HUES48 (cell line): ENCODE data around the gene PLLP.

Experiments
- H3K27ac ChIP-seq: one replicate; pipeline ENCODE4 v1.7.0; 2013; ENCODE audit warnings: low read depth, low read length, inconsistent platforms
- H3K27me3 ChIP-seq: 2 replicates; pipeline ENCODE4 v1.6.1; 2013; ENCODE audit warnings: mild to moderate bottlenecking, low read length; ENCODE audit not compliant: control insufficient read depth, insufficient read depth
- H3K36me3 ChIP-seq: 2 replicates; pipeline ENCODE4 v1.6.1; 2013; ENCODE audit warnings: low read length; ENCODE audit not compliant: control insufficient read depth, insufficient read depth
- H3K4me1 ChIP-seq: 2 replicates; pipeline ENCODE4 v1.6.1; 2013; ENCODE audit warnings: mild to moderate bottlenecking, low read length; ENCODE audit not compliant: control insufficient read depth, insufficient read depth
- H3K4me3 ChIP-seq: 2 replicates; pipeline ENCODE4 v1.5.1; 2013; ENCODE audit warnings: mild to moderate bottlenecking, low read depth, low read length
- H3K9ac ChIP-seq: 2 replicates; pipeline ENCODE4 v1.6.1; 2013; ENCODE audit warnings: mild to moderate bottlenecking, low read depth, low read length, moderate library complexity
- H3K9me3 ChIP-seq: 2 replicates; pipeline ENCODE4 v1.6.1; 2013; ENCODE audit warnings: low read length; ENCODE audit not compliant: control insufficient read depth, insufficient read depth

Gene PLLP

DNA sequence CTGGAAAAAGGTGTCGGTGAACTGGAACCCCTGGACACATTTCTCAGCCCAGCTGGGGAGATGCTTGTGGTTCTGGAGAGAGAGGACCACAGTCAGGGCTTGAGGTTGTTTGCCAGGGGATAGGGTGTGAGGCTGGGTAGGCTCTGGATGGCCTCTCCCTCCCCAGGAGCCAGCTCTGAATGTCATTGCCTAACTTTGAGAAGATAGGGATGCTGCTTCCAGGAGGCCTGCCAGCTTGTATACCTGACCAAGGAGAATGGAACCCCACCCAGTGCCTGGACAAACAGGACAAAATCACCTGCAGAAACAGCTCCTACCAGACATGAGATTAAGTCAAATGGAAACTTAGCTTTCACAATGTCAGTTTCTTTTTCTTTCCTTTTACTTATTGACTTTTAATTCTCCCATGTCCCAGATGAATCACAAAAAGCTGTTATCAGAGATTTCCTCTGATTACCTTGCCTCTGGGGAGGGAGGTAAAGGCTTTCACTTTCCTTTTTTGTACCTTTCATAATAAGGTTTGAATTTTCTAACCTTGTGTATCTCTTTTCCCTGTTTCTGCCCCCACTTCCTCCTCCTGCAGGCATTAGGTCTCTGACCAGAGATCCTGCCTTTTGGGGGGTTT is 29.8 kb upstream of the PLLP start:
- H3K9me3 ChIP-seq: no peaks in the 10 kb centered on the region
- H3K9ac ChIP-seq: no peak overlapping the region
- no peaks in the 10 kb centered on the region for H3K27me3 ChIP-seq
- no peaks in the 10 kb centered on the region for H3K36me3 ChIP-seq
- H3K27ac ChIP-seq: no peak overlapping the region
- H3K4me3 ChIP-seq: no peak overlapping the region
- H3K4me1 ChIP-seq: peaks cover 6% of the 10 kb centered on the region

DNA sequence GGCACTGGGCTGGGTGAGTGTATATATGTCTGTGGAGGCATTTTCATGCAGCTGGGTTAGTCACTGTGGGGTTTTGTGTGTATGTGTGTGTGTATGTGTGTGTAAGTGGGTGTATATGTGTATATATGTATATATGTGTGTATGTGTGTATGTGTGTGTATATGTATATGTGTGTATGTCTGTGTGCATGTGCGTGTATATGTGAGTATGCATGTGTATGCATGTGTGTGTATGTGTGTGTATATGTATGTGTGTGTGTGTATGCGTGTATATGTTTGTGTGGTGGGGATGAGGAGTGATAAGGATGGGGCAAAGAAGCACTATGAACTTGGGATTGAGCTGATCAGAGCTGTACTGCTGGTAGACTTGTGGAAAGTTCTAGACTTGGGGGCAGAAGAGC is 29.0 kb upstream of the PLLP start:
- Histone ChIP-seq H3K27ac (no peak overlapping the region), H3K9ac (no peak overlapping the region), H3K36me3 (no peaks in the 10 kb centered on the region), H3K4me3 (no peak overlapping the region), H3K4me1 (peaks cover 6% of the 10 kb centered on the region), H3K27me3 (no peaks in the 10 kb centered on the region), H3K9me3 (no peaks in the 10 kb centered on the region)

DNA sequence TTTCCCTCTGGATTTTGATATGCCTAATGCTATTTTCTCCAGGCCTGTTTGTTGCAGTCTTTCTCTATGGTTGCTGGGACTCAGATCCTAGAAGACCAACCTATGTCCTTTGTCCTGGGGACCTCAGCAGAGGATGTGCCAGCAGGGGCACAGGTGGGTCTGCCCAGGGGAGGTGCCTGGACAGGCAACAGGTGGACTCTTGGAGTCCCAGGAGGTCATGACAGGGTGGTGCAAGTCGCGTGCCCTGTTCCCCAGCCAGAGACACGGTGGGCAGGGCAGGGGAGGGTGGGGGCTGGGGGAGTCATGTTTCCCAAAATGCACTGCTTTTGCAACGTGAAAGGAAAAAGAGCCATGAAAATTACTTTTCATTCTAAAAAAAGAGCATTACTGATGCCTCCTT is 26.3 kb upstream of the PLLP start:
- Histone ChIP-seq H3K27me3 (no peaks in the 10 kb centered on the region), H3K4me1 (no peaks in the 10 kb centered on the region; the same call in 1 of the 2 replicates), H3K9ac (no peak overlapping the region), H3K4me3 (no peak overlapping the region), H3K27ac (no peak overlapping the region), H3K9me3 (no peaks in the 10 kb centered on the region), H3K36me3 (no peaks in the 10 kb centered on the region)

DNA sequence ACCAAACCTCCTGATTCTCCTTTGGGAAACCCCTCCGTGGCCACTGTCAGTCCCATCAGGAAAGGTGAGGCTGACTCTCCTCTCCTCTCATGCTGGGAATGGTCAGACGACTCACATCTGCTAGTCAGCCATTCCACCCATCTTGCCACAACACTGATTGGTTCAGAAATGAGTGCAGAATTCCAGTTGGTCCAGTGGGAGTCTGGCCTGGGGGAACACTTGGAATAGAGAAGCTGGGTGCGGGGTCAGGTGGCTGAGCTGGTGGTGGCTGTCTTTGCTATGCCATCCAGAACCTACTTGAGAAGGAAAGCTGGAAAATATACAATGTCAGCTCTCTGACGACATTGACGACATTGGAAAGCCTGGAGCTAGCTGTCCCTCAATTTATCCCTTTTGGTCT is 23.6 kb upstream of the PLLP start:
- Histone ChIP-seq H3K4me3 (no peak overlapping the region), H3K36me3 (no peaks in the 10 kb centered on the region), H3K27ac (no peak overlapping the region), H3K9me3 (no peaks in the 10 kb centered on the region), H3K27me3 (no peaks in the 10 kb centered on the region), H3K9ac (no peak overlapping the region), H3K4me1 (no peaks in the 10 kb centered on the region)

DNA sequence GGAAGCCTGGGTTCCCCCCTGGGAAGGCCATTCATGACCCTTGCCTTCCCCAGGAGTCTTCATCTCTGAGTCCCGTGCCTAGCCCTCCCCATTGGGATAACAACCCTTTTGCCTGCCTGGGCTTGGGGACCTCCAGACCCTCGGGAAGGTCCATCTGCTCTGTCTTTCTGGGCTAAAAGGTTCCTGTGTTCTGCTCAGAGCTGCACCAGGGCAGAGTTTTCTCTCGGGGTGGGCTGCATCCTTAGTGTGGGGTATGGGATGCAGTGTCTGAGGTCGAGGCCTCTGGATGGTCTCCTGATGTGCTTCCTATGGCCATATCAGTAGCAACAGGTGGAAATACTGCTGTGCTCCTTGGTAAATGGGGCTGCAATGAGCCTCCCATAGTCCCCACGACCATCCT is 22.9 kb upstream of the PLLP start:
- no peaks in the 10 kb centered on the region for H3K36me3 ChIP-seq
- no peak overlapping the region for H3K4me3 ChIP-seq
- H3K9ac ChIP-seq: no peak overlapping the region
- H3K9me3 ChIP-seq: no peaks in the 10 kb centered on the region
- H3K4me1 ChIP-seq: no peaks in the 10 kb centered on the region
- no peak overlapping the region for H3K27ac ChIP-seq
- no peaks in the 10 kb centered on the region for H3K27me3 ChIP-seq

DNA sequence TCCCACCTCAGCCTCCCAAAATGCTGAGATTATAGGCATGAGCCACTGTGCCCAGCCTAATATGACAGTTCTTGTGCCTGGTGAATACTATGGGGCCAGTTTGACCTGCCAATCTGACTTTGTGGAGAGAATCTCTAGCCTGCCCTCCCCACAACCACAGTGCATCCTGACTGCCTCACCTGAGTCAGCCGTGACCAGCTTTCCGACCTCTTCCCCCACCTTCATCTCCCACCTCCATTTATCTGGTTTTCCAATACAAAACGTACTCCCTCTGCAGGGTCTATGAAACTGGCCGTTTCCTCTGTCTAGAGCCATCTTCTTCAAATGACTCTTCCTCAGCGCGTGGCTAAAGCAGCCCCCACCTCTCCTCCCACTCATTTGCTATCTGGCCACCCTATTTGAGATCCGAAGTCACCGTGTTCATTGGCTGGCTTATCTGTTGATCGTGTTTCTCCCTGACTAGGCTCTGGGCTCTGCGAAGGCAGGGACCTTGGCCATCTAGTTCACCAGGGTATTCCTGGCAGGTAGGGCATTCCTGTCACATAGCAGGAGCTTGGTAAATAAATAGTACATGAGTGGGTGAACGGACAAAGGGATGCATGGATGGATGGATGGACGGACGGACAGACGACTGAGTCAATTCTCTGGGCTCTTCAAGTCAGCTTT is 22.3 kb upstream of the PLLP start:
- no peak overlapping the region for H3K27ac ChIP-seq
- no peaks in the 10 kb centered on the region for H3K36me3 ChIP-seq
- H3K27me3 ChIP-seq: 0 out of 2 replicates have a peak, but pooled peaks cover 2% of the 10 kb centered on the region
- no peaks in the 10 kb centered on the region for H3K9me3 ChIP-seq
- H3K9ac ChIP-seq: no peak overlapping the region
- H3K4me1 ChIP-seq: peaks cover under 1% of the 10 kb centered on the region; the same call in 1 of the 2 replicates
- H3K4me3 ChIP-seq: no peak overlapping the region

DNA sequence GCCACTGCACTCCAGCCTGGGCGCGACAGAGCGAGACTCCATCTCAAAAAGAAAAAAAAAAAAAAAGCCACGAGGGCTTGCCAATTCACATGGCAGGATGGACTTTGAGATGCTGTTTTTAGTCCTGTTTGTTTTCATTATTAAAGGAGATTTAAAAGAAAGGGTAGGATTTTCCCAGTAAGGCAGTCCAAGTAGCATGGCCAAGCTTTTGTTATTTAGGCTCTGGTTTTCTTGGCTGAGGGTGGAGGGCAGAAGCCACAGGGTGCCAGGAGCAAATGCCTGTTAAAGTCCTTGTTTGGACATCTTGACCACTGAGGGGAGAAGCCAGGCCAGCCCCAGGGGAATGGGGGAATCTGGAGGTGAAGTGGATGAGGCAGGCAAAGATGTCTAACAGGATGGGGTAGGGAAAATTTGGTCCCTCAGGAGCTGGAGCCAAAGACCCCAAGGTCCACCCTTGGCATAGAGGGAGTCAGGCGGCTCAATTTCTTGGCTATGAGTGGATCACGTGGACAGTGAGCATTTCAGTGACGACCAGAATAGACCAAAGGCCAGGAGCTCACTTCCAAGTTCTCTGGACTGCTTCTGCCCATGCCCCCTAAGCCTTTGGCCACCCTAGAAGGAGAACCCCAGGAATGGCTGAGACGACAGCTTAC is 20.8 kb upstream of the PLLP start:
- peaks cover 8% of the 10 kb centered on the region; the same call in 1 of the 2 replicates for H3K27me3 ChIP-seq
- peaks cover 7% of the 10 kb centered on the region for H3K4me1 ChIP-seq
- no peak overlapping the region for H3K4me3 ChIP-seq
- H3K9ac ChIP-seq: no peak overlapping the region
- H3K27ac ChIP-seq: no peak overlapping the region
- H3K36me3 ChIP-seq: no peaks in the 10 kb centered on the region
- no peaks in the 10 kb centered on the region for H3K9me3 ChIP-seq

DNA sequence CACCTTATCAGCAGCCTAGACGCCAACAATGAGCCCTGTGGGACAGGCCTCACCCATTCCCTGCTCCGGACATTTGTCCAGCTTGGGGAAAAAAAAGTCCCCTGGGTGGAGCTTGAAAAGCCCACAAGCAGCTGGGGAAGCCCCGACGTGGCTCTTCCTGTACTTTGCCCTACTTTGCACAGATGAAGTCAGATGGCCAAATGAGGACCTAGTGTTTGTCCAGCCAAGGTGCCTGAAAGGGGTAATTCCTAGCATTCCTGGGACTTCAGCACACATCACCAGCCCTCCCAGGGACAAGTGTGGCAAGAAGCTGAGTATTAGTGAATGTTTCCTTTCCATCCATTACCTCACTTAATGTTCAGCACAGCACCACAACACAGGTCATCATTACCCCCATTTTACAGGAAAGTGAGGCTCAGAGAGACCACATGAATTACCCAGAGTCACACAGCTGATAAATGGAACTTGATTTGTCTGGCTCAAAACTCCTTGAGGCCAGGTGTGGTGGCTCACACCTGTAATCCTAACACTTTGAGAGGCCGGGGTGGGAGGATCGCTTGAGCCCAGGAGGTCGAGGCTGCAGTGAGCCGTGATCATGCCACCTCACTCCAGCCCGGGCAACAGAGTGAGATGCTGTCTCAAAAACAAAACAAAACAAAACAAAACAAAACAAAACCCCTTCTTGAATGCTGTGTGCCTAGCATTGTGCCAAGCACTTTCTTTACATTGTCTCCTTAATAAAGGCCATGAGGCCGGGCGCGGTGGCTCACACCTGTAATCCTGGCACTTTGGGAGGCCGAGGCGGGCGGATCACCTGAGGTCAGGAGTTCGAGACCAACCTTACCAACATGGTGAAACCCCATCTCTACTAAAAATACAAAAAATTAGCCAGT is 19.9 kb upstream of the PLLP start:
- Histone ChIP-seq H3K9ac (no peak overlapping the region), H3K27me3 (peaks cover 8% of the 10 kb centered on the region; the same call in 1 of the 2 replicates), H3K36me3 (no peaks in the 10 kb centered on the region), H3K4me1 (peaks cover 7% of the 10 kb centered on the region), H3K27ac (no peak overlapping the region), H3K4me3 (no peak overlapping the region), H3K9me3 (no peaks in the 10 kb centered on the region)

DNA sequence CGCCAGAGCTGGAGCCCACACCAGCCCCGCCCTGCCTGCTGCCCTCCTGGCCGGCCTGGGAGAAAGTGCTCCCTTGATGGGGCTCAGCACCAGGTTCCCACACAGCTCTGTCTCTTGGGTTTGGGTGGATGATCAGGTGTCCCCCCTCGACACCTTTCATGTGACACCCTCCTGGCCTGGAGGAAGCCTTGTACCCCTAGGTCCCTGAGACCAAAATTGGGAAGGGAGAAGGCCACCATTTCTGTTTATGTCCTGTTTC is 19.4 kb upstream of the PLLP start:
- no peaks in the 10 kb centered on the region for H3K36me3 ChIP-seq
- peaks cover 7% of the 10 kb centered on the region for H3K4me1 ChIP-seq
- H3K27ac ChIP-seq: no peak overlapping the region
- no peak overlapping the region for H3K4me3 ChIP-seq
- peaks cover 8% of the 10 kb centered on the region; the same call in 1 of the 2 replicates for H3K27me3 ChIP-seq
- no peaks in the 10 kb centered on the region for H3K9me3 ChIP-seq
- H3K9ac ChIP-seq: no peak overlapping the region

DNA sequence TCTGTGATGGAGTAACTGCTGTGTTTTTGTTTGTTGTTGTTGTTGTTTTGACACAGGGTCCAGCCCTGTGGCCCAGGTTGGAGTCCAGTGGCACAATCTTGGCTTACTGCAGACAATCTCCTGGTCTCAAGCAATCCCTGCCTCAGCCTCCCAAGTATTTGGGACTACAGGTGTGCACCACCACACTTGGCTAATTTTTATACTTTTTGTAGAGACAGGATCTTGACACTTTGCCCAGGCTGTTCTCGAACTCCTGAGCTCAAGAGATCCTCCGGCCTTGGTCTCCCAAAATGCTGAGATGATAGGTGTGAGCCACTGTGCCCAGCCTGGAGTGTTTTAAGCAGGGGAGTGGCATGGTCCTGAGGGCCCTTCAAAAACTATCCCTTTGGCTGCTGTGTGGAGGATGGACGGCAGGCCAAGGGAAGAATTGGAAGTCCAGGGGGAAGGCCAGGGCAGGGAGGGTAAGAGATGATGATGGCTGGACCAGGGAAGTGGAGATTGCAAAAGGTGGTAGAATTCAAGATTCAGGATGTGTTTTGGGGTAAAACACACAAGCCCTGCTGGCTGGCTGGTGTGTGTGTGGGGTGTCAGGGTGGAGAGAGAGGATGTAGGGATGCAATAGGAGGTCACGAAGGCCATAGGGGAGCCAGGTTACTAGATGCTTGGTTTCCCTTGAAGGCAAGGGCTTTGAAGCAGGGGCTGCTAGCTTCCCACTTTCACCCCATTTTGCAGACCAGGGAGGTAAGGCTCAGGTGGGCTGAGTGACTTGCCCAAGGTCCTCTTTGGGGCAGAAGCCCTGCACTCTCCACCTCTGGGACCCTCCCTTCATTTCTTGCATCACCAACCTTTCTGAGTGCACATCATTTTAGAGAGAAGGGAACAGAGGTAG is 18.8 kb upstream of the PLLP start:
- Histone ChIP-seq H3K27me3 (peaks cover 8% of the 10 kb centered on the region; the same call in 1 of the 2 replicates), H3K9ac (no peak overlapping the region), H3K9me3 (no peaks in the 10 kb centered on the region), H3K4me3 (no peak overlapping the region), H3K27ac (no peak overlapping the region), H3K4me1 (peaks cover 7% of the 10 kb centered on the region), H3K36me3 (no peaks in the 10 kb centered on the region)
